Measurements from ENCODE around the gene GP1BA. TPM values are rescaled to one million over a fixed set of nuclear protein-coding genes. Genes with fewer than 3 reads are reported as not detected.

The GP1BA gene
- total RNA-seq, 1 experiment from 2014 or later: 0.15 TPM

- H3K36me3 ChIP-seq (ENCODE audit: control insufficient read depth, insufficient read depth, low read length): no peaks in the 10 kb centered on the region
- H3K9me3 ChIP-seq (ENCODE audit: control insufficient read depth, insufficient read depth, low read depth, low read length): no peaks in the 10 kb centered on the region
- intact Hi-C loops (cut with micrococcal nuclease; ENCODE audit: unreplicated experiment) (no loop called here), in situ Hi-C loops (cut with HindIII; ENCODE audit: low pct_unique_long_range_greater_than_20kb, low sequenced_read_pairs) (no loop called here)
- no peak overlapping the region for H3K4me3 ChIP-seq (ENCODE audit: low read depth in 2 of 2, low read length in 2 of 2)
- DNase-seq (ENCODE audit: low read depth, low spot score) (no peak), ATAC-seq (no peak)
- H3K27ac ChIP-seq (ENCODE audit: low read length): no peak overlapping the region
- peaks cover 15% of the 10 kb centered on the region for H3K4me1 ChIP-seq (ENCODE audit: control insufficient read depth, insufficient read depth, low read length)
- no peaks in the 10 kb centered on the region for H3K27me3 ChIP-seq (ENCODE audit: control insufficient read depth, insufficient read depth, low read length)
- TF ChIP-seq CTCF (IDR thresholded peaks at IDR 0.05) (no peak), REST (IDR thresholded peaks at IDR 0.05; ENCODE audit: insufficient read depth in 1 of 2, low read depth in 2 of 2, low read length in 1 of 2) (no peak), SIN3A (IDR thresholded peaks at IDR 0.05; ENCODE audit: borderline replicate concordance, insufficient read depth, low read depth, low read length) (no peak), POLR2AphosphoS5 (IDR thresholded peaks at IDR 0.05; ENCODE audit: low read depth, low read length) (no peak), TCF7L2 (IDR thresholded peaks at IDR 0.05; ENCODE audit: low read depth, low read length) (no peak)
- ChIA-PET POLR2A (interaction anchor here (1.0 kb wide), 1 partner anchor 18 kb away, joined by 3 read pairs; no protein-coding TSS in a partner anchor), CTCF (no interaction called here)
- no TSS peak for BruUV-seq (replicated peaks)
Observed at GRCh38 chr17:4965311-4965986, 33.4 kb downstream of the GP1BA start.

GRCh38 chr17:4966844-4967538 is 34.9 kb downstream of the GP1BA start:
- CTCF ChIA-PET: interaction anchor here (0.6 to 1.0 kb wide), 2 partner anchors 21 to 95 kb away, joined by 3 to 4 read pairs; no protein-coding TSS in a partner anchor
- DNase-seq (ENCODE audit: low read depth, low spot score) (peak; percentile 98), ATAC-seq (peak; percentile 92)
- POLR2A ChIA-PET: interaction anchor here (0.6 to 1.4 kb wide), 3 partner anchors 18 to 97 kb away, joined by 3 to 5 read pairs (median 4); partner anchors contain the start of gene PFN1
- in situ Hi-C loops (cut with HindIII; ENCODE audit: low pct_unique_long_range_greater_than_20kb, low sequenced_read_pairs) (no loop called here), intact Hi-C loops (cut with micrococcal nuclease; ENCODE audit: unreplicated experiment) (no loop called here)
- Histone ChIP-seq H3K9me3 (ENCODE audit: control insufficient read depth, insufficient read depth, low read depth, low read length) (no peaks in the 10 kb centered on the region), H3K4me1 (ENCODE audit: control insufficient read depth, insufficient read depth, low read length) (peaks cover 15% of the 10 kb centered on the region), H3K27ac (ENCODE audit: low read length) (peak overlapping the region; percentile 98), H3K27me3 (ENCODE audit: control insufficient read depth, insufficient read depth, low read length) (no peaks in the 10 kb centered on the region), H3K36me3 (ENCODE audit: control insufficient read depth, insufficient read depth, low read length) (no peaks in the 10 kb centered on the region), H3K4me3 (ENCODE audit: low read depth in 2 of 2, low read length in 2 of 2) (peak overlapping the region; percentile 66 to 79)
- no TSS peak for BruUV-seq (replicated peaks)
- TF ChIP-seq REST (IDR thresholded peaks at IDR 0.05; ENCODE audit: insufficient read depth in 1 of 2, low read depth in 2 of 2, low read length in 1 of 2) (no peak), POLR2AphosphoS5 (IDR thresholded peaks at IDR 0.05; ENCODE audit: low read depth, low read length) (no peak), SIN3A (IDR thresholded peaks at IDR 0.05; ENCODE audit: borderline replicate concordance, insufficient read depth, low read depth, low read length) (no peak), CTCF (IDR thresholded peaks at IDR 0.05) (no peak), TCF7L2 (IDR thresholded peaks at IDR 0.05; ENCODE audit: low read depth, low read length) (no peak)
